Heart left ventricle (tissue), 16 donors: Measurements from ENCODE around the gene ZNRD2. TPM values are rescaled to one million over a fixed set of nuclear protein-coding genes. Genes with fewer than 3 reads are reported as not detected.
A peak's percentile ranks its signal among the peaks of the same experiment; 100 is the strongest.
"Not testable (repeated sequence)": the region's sequence is repeated elsewhere in the genome, so short reads cannot be mapped to it uniquely, and the experiment has no call there.

Experiments used
- ATAC-seq, 4 donors: fragments of 200-7000 bp; cut with Tn5 transposase; one replicate each; pipeline ENCODE4 v1.9.1; 2020 to 2022; ENCODE audit warnings: moderate library complexity in 4 of 4, mild to moderate bottlenecking in 3 of 4, moderate number of reproducible peaks in 1 of 4
- DNase-seq, 5 donors: peaks; one replicate each; pipeline ENCODE4 v3.0.0-alpha.2; 2020
- H3K27ac ChIP-seq, 12 donors: fragments of 200-600 bp; sonication (generic) in 4 of 12; one replicate each; pipeline versions ENCODE4 v1.5.0 to v1.8.0; 2016 to 2022; ENCODE audit warnings: mild to moderate bottlenecking in 2 of 12
- H3K27me3 ChIP-seq, 9 donors: fragments of 200-600 bp; sonication (generic) in 2 of 9; one replicate each; pipeline versions ENCODE4 v1.5.1 to v1.8.0; 2016 to 2022; ENCODE audit warnings: mild to moderate bottlenecking in 3 of 9
- H3K36me3 ChIP-seq, 9 donors: fragments of 200-600 bp; sonication (generic) in 2 of 9; one replicate each; pipeline versions ENCODE4 v1.5.0 to v1.8.0; 2018 to 2022; ENCODE audit warnings: mild to moderate bottlenecking in 2 of 9
- H3K4me1 ChIP-seq, 12 donors: fragments of 200-600 bp; sonication (generic) in 4 of 12; one replicate each; pipeline versions ENCODE4 v1.5.0 to v1.8.0; 2016 to 2022; ENCODE audit warnings: mild to moderate bottlenecking in 3 of 12
- H3K4me3 ChIP-seq, 12 donors: fragments of 200-600 bp; sonication (generic) in 4 of 12; one replicate each; pipeline versions ENCODE4 v1.5.0 to v1.8.0; 2017 to 2022; ENCODE audit warnings: mild to moderate bottlenecking in 9 of 12, moderate library complexity in 4 of 12
- H3K9me3 ChIP-seq, 12 donors: fragments of 200-600 bp; sonication (generic) in 4 of 12; one replicate each; pipeline versions ENCODE4 v1.5.0 to v1.8.0; 2016 to 2022; ENCODE audit warnings: mild to moderate bottlenecking in 1 of 12
- CTCF ChIP-seq, 12 donors: fragments of 200-600 bp; sonication (generic) in 4 of 12; IDR thresholded peaks; one replicate each; pipeline versions ENCODE4 v1.5.0 to v1.8.0; 2018 to 2022; ENCODE audit warnings: antibody characterized with exemption in 12 of 12, mild to moderate bottlenecking in 5 of 12
- POLR2A ChIP-seq, 2 donors: fragments of 450-650 bp; IDR thresholded peaks; one replicate each; pipeline ENCODE4 v1.6.1; 2017; ENCODE audit warnings: antibody characterized with exemption in 2 of 2, mild to moderate bottlenecking in 2 of 2, moderate library complexity in 2 of 2
- WGBS, 4 donors: extraction: QIAGEN DNeasy Blood & Tissue Kit in 2 of 4; methylation state at CpG; one replicate each; pipeline versions ENCODE4 v1.1.5 to v1.1.7; 2013 to 2018; 5-methylcytosine and 5-hydroxymethylcytosine counted together
- intact Hi-C, 10 donors: fragments of 100-400 bp; cut with DNase I; formaldehyde crosslinking; loops; one replicate each; pipeline versions ENCODE4 v1.11.1 to v1.14.2; 2022
- polyA plus RNA-seq, 2 donors: library from polyadenylated mRNA; stranded (reverse); fragments of 200-250 nt; gene quantifications; one replicate each; pipeline ENCODE4 v1.2.3, GENCODE V29; 2013
- total RNA-seq, 9 donors: library from RNA; depleted of rRNA in 2 of 9; stranded (reverse); fragments of >200 nt in 2 of 9; fragmentation: NEBNext Ultra II Directional in 3 of 9; extraction: Animal tissue kit (Norgen Biotek cat#: 25700) in 3 of 9; gene quantifications; one replicate each; pipeline versions ENCODE4 v1.1.0 to v1.2.4, GENCODE V29; 2016 to 2023
- donor health status: ischemic (EF 13 %, LVEDD 7.1; RV severe dilation, severe dysfunction).
- donor health status: healthy with polysubstance abuse.
- donor health status: DM: no; HTN: yes; CAD: no.
- donor health status: DM: no; HTN: no; CAD: no.
- donor health status: ischemic (EF 25% LVEDD 6.9; RV normal size, moderate dysfunction).
- donor health status: ischemic (EF 25% LVEDD 5.7; RV mildly dilated, moderate dysfunction).
- donor health status: healthy.
- donor health status: DM: yes; HTN: yes; CAD: no.
- donor health status: ischemic (EF 35%, LVEDD 5.7; RV mildly dilated, moderate dysfunction).
- donor health status: nonischemic (EF 11% LVEDD 7.7; RV severe dilation, severe dysfunction).
- donor health status: DM: yes; HTN: yes; CAD: no.
- donor health status: PGD.
- donor health status: ischemic (EF 29% LVEDD 5.4; RV normal size, mild dysfunction).
- donor health status: nonischemic (EF 23%, LVEDD 6.1; RV moderate dilation, normal function).

Gene ZNRD2
- total and polyA plus RNA-seq, 11 donors, result 23.2 to 101 (median 35.7) TPM

GRCh38 chr11:65562788-65563187 lies 7.5 kb upstream of the ZNRD2 start:
- Histone ChIP-seq H3K4me3 (no peak overlapping the region), H3K27ac (no peak overlapping the region), H3K9me3 (no peaks in the 10 kb centered on the region), H3K27me3 (no peaks in the 10 kb centered on the region), H3K4me1 (peaks cover 6 to 52% (median 29%) of the 10 kb centered on the region in 12 donors), H3K36me3 (peaks cover 0 to 6% (median 0%) of the 10 kb centered on the region in 9 donors)
- no peak for TF ChIP-seq POLR2A (IDR thresholded peaks at IDR 0.05)
- TF ChIP-seq CTCF (IDR thresholded peaks at IDR 0.05), result no peak
- 82 to 91% (median 89%) methylated on average over 9 of the region's 9 CpGs for WGBS, 4 donors
- ATAC-seq, result no peak
- intact Hi-C loops, result no loop called here
- DNase-seq, result no peak

GRCh38 chr11:65563601-65564000 lies 6.7 kb upstream of the ZNRD2 start:
- WGBS, 4 donors, result 94 to 99% (median 96%) methylated on average over 4 of the region's 4 CpGs
- TF ChIP-seq POLR2A (IDR thresholded peaks at IDR 0.05) (no peak), CTCF (IDR thresholded peaks at IDR 0.05) (no peak)
- Histone ChIP-seq H3K27ac (no peak overlapping the region), H3K4me1 (peaks cover 9 to 57% (median 31%) of the 10 kb centered on the region in 12 donors), H3K27me3 (no peaks in the 10 kb centered on the region), H3K36me3 (peaks cover 0 to 14% (median 0%) of the 10 kb centered on the region in 9 donors), H3K9me3 (no peaks in the 10 kb centered on the region), H3K4me3 (no peak overlapping the region)
- intact Hi-C loops, result no loop called here
- no peak for DNase-seq
- ATAC-seq, result no peak

- intact Hi-C loops, H3K27me3 ChIP-seq, DNase-seq, ATAC-seq, H3K4me3 ChIP-seq, H3K9me3 ChIP-seq: not testable (repeated sequence)
- Histone ChIP-seq H3K27ac (peak overlapping the region in 2 of 12 donors; percentile 32 to 66), H3K36me3 (peaks cover 0 to 16% (median 0%) of the 10 kb centered on the region in 9 donors), H3K4me1 (peaks cover 3 to 54% (median 28%) of the 10 kb centered on the region in 12 donors)
- 88 to 92% (median 91%) methylated on average over 12 of the region's 12 CpGs for WGBS, 4 donors
Observed at GRCh38 chr11:65564879-65565559, 5.3 kb upstream of the ZNRD2 start.

GRCh38 chr11:65565624-65566453 lies 4.4 kb upstream of the ZNRD2 start:
- Histone ChIP-seq H3K4me3 (no peak overlapping the region), H3K36me3 (peaks cover 0 to 16% (median 0%) of the 10 kb centered on the region in 9 donors), H3K4me1 (peaks cover 3 to 50% (median 22%) of the 10 kb centered on the region in 12 donors), H3K9me3 (no peaks in the 10 kb centered on the region), H3K27me3 (peaks cover 0 to 6% (median 0%) of the 10 kb centered on the region in 9 donors), H3K27ac (peak overlapping the region in 2 of 12 donors; percentile 66 to 97)
- intact Hi-C loops, result no loop called here
- TF ChIP-seq POLR2A (IDR thresholded peaks at IDR 0.05), result no peak
- no peak for TF ChIP-seq CTCF (IDR thresholded peaks at IDR 0.05)
- ATAC-seq (no peak), DNase-seq (no peak)
- 84 to 91% (median 86%) methylated on average over 7 of the region's 7 CpGs for WGBS, 4 donors
